HepG2 (cell line): Measurements from ENCODE around the gene SLC5A8. TPM values are rescaled to one million over a fixed set of nuclear protein-coding genes. Genes with fewer than 3 reads are reported as not detected.

Experiments used
- ATAC-seq: fragments of 200-7000 bp; cut with Tn5 transposase; 3 replicates; pipeline ENCODE4 v1.9.1; 2020; ENCODE audit warnings: mild to moderate bottlenecking, moderate library complexity
- BruUV-seq: library from RNA; stranded (reverse); fragments of 400-500 nt; replicated peaks from 2 replicates; lab custom pipeline; 2021; lab: Mats Ljungman, UMichigan
- CTCF ChIA-PET: fragments of 300-600 bp; formaldehyde crosslinking; extraction: SDS; loops from one replicate; lab custom pipeline; 2021; ENCODE audit warnings: low total read pairs, inconsistent platforms, low intra/inter-chr PET ratio; lab: Yijun Ruan, JAX
- POLR2A ChIA-PET: fragments of 350-600 bp; sonication (Branson Sonifier 250); formaldehyde crosslinking; loops from one replicate; lab custom pipeline; 2020; ENCODE audit warnings: antibody characterized with exemption, inconsistent platforms; lab: Yijun Ruan, JAX
- DNase-seq: peaks from one replicate; pipeline ENCODE4 v3.0.0-alpha.2; 2015; ENCODE audit warnings: low spot score
- FAIRE-seq: peaks from 3 replicates; lab custom pipeline; 2011; peaks lifted over from hg19 to GRCh38; lab: Jason Lieb, UNC
- H2AFZ ChIP-seq: one replicate; pipeline ENCODE4 v1.6.1; 2011; ENCODE audit warnings: low read length, inconsistent platforms
- H3K27ac ChIP-seq: fragments of 300-600 bp; 3 replicates; pipeline ENCODE4 v1.8.0; 2011; ENCODE audit warnings: mixed run types, mild to moderate bottlenecking, mixed read lengths, low read length, inconsistent platforms; ENCODE audit not compliant: insufficient read depth; ENCODE audit errors: extremely low read length
- H3K27me3 ChIP-seq, 2 experiments: fragments of 200-600 bp in 1 of 2; 2 replicates in 1 of 2; 3 replicates in 1 of 2; pipeline versions ENCODE4 v1.6.0 to v1.8.0; 2011; ENCODE audit warnings: low read length in 2 of 2, mild to moderate bottlenecking in 2 of 2, moderate library complexity in 2 of 2, inconsistent platforms in 1 of 2; ENCODE audit not compliant: insufficient read depth in 2 of 2, control insufficient read depth in 1 of 2
- H3K36me3 ChIP-seq, 2 experiments: fragments of 200-600 bp in 1 of 2; replicated peaks in 1 of 2; 2 replicates in 1 of 2; 3 replicates in 1 of 2; pipeline versions ENCODE4 v1.5.1 to v1.8.0; 2011; ENCODE audit warnings: low read length in 2 of 2, inconsistent platforms in 1 of 2; ENCODE audit not compliant: insufficient read depth in 2 of 2, control insufficient read depth in 1 of 2
- H3K4me1 ChIP-seq: 2 replicates; pipeline ENCODE4 v1.5.1; 2012; ENCODE audit warnings: low read length, inconsistent platforms; ENCODE audit not compliant: insufficient read depth
- H3K4me2 ChIP-seq: 2 replicates; pipeline ENCODE4 v1.6.0; 2011; ENCODE audit warnings: low read depth, low read length, inconsistent platforms
- H3K4me3 ChIP-seq, 3 experiments: fragments of 200-600 bp in 1 of 3; sonication (generic), shearing (Covaris generic) in 1 of 3; replicated peaks in 1 of 3; 2 replicates each; pipeline ENCODE4 v1.5.1; 2011 to 2016; ENCODE audit warnings: low read length in 3 of 3, inconsistent platforms in 2 of 3, low read depth in 2 of 3, mild to moderate bottlenecking in 2 of 3, control low read depth in 1 of 3, mixed read lengths in 1 of 3; ENCODE audit not compliant: insufficient read depth in 1 of 3
- H3K79me2 ChIP-seq: one replicate; pipeline ENCODE4 v1.6.1; 2011; ENCODE audit warnings: low read length, inconsistent platforms; ENCODE audit not compliant: insufficient read depth
- H3K9ac ChIP-seq: 2 replicates; pipeline ENCODE4 v1.6.0; 2011; ENCODE audit warnings: mild to moderate bottlenecking, low read depth, low read length, inconsistent platforms; ENCODE audit not compliant: insufficient read depth
- H3K9me3 ChIP-seq: 2 replicates; pipeline ENCODE4 v1.5.1; 2012; ENCODE audit warnings: mild to moderate bottlenecking, low read length
- H4K20me1 ChIP-seq: 2 replicates; pipeline ENCODE4 v1.6.0; 2011; ENCODE audit warnings: inconsistent platforms, mild to moderate bottlenecking, low read length, moderate library complexity; ENCODE audit not compliant: insufficient read depth
- DNMT3B ChIP-seq: conservative IDR thresholded peaks from 2 replicates; pipeline ENCODE4 v1.6.1; 2016; ENCODE audit warnings: missing biosample characterization, control low read depth
- ERF ChIP-seq: IDR thresholded peaks from 2 replicates; pipeline ENCODE4 v1.6.1; 2018; ENCODE audit warnings: missing biosample characterization, missing genetic modification reagents
- FOXK2 ChIP-seq: fragments of 450-650 bp; IDR thresholded peaks from 2 replicates; pipeline ENCODE4 v1.6.1; 2016
- HOXA5 ChIP-seq: sonication (generic); formaldehyde crosslinking; IDR thresholded peaks from 2 replicates; pipeline ENCODE4 v1.4.0; 2020; ENCODE audit warnings: missing genetic modification reagents
- HOXA7 ChIP-seq: sonication (generic); formaldehyde crosslinking; IDR thresholded peaks from 2 replicates; pipeline ENCODE4 v1.8.1; 2022; ENCODE audit warnings: mild to moderate bottlenecking, missing genetic modification reagents, moderate library complexity
- MTF1 ChIP-seq: sonication (generic); formaldehyde crosslinking; IDR thresholded peaks from 2 replicates; pipeline ENCODE4 v1.5.0; 2020; ENCODE audit warnings: missing genetic modification reagents
- NCOA2 ChIP-seq: sonication (generic); formaldehyde crosslinking; IDR thresholded peaks from 2 replicates; pipeline ENCODE4 v1.8.0; 2022; ENCODE audit warnings: inconsistent platforms
- NKX3-1 ChIP-seq: sonication (generic); formaldehyde crosslinking; IDR thresholded peaks from 2 replicates; pipeline ENCODE4 v1.5.0; 2020; ENCODE audit warnings: missing genetic modification reagents
- NR1H2 ChIP-seq: sonication (generic); formaldehyde crosslinking; IDR thresholded peaks from 2 replicates; pipeline ENCODE4 v1.8.1; 2022; ENCODE audit warnings: low read depth, missing genetic modification reagents, borderline replicate concordance
- ZNF567 ChIP-seq: sonication (generic); formaldehyde crosslinking; IDR thresholded peaks from 2 replicates; pipeline ENCODE4 v1.8.1; 2023; ENCODE audit warnings: mild to moderate bottlenecking, missing genetic modification reagents, borderline replicate concordance
- ZNF773 ChIP-seq: sonication (generic); formaldehyde crosslinking; IDR thresholded peaks from 2 replicates; pipeline ENCODE4 v1.4.0; 2020; ENCODE audit warnings: missing genetic modification reagents, borderline replicate concordance
- ZSCAN20 ChIP-seq: sonication (generic); formaldehyde crosslinking; IDR thresholded peaks from 2 replicates; pipeline ENCODE4 v1.4.0; 2020; ENCODE audit warnings: missing genetic modification reagents, mild to moderate bottlenecking, borderline replicate concordance
- WGBS: methylation state at CpG from one replicate; pipeline ENCODE4 v1.1.6; 2017; ENCODE audit warnings: low lambda C conversion rate; 5-methylcytosine and 5-hydroxymethylcytosine counted together
- in situ Hi-C: cut with HindIII; loops from 2 replicates; pipeline ENCODE4 v1.10.0; 2017; ENCODE audit warnings: low pct_unique_long_range_greater_than_20kb; ENCODE audit not compliant: extremely low pct_ligation_motif_present
- intact Hi-C: fragments of 100-400 bp; cut with micrococcal nuclease; formaldehyde crosslinking; loops from one replicate; pipeline ENCODE4 v1.10.0; 2022; ENCODE audit not compliant: unreplicated experiment
- polyA plus RNA-seq, 8 experiments: library from polyadenylated mRNA; depleted of rRNA in 3 of 8; stranded (reverse) in 7 of 8; unstranded in 1 of 8; fragments of >200 nt; fragmentation: Illumina TruSeq in 4 of 8; extraction: Trizol in 4 of 8; gene quantifications; 2 replicates each; pipeline versions ENCODE4 v1.2.1 to v1.2.3, GENCODE V29; 2011 to 2016; ENCODE audit warnings: low read depth in 4 of 8, missing spikeins in 1 of 8, mixed read lengths in 1 of 8; ENCODE audit not compliant: insufficient read depth in 1 of 8
- total RNA-seq, 5 experiments: library from RNA; depleted of rRNA; stranded (reverse); fragments of >200 nt; fragmentation: Illumina TruSeq; extraction: Trizol; gene quantifications; 2 replicates each; pipeline ENCODE4 v1.2.3, GENCODE V29; 2016; ENCODE audit warnings: low read depth in 1 of 5
- TF ChIP-seq, protein P1 (sequence below): IDR thresholded peaks from 2 replicates; pipeline ENCODE4 v1.6.1; 2016; ENCODE audit warnings: low read depth
- TF ChIP-seq, protein P2 (sequence below): sonication (generic); formaldehyde crosslinking; IDR thresholded peaks from 2 replicates; pipeline ENCODE4 v1.8.1; 2022; ENCODE audit warnings: mild to moderate bottlenecking, missing genetic modification reagents
- TF ChIP-seq, protein P3 (sequence below): sonication (generic); formaldehyde crosslinking; IDR thresholded peaks from 2 replicates; pipeline ENCODE4 v1.5.1; 2020; ENCODE audit warnings: mild to moderate bottlenecking, missing genetic modification reagents, borderline replicate concordance
- TF ChIP-seq, protein P4 (sequence below): sonication (generic); formaldehyde crosslinking; IDR thresholded peaks from 2 replicates; pipeline ENCODE4 v1.4.0; 2020; ENCODE audit warnings: missing genetic modification reagents, borderline replicate concordance
- TF ChIP-seq, protein P5 (sequence below): sonication (generic); formaldehyde crosslinking; IDR thresholded peaks from 2 replicates; pipeline ENCODE4 v1.4.0; 2020; ENCODE audit warnings: missing genetic modification reagents

SLC5A8 gene
- total and polyA plus RNA-seq, 2 of the 13 experiments (the other 11 are each of a cell fraction or from before 2014, with no cell fraction given): not detected

DNA sequence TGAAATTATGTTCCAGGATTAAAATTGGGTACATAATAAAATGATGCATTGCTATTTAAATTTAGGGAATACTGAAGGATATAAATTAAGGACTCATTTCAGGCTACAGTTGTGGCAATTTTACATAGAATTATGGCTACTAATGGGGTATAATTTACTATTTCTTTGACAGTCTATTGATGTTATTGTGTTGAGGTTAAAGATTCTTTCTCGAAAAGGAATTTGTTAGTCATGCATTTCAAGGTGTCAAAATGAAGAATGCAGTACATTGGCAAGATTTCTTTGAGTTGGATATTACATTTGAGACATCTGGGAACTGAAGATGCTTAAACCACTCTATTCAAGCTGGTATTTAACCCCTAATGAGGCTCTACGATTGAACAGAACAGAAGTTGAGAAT lies 28.3 kb downstream of the SLC5A8 start:
- FAIRE-seq: no peak
- no peak overlapping the region for H3K4me3 ChIP-seq
- H3K9me3 ChIP-seq: no peaks in the 10 kb centered on the region
- BruUV-seq: no TSS peak
- H3K4me1 ChIP-seq: no peaks in the 10 kb centered on the region
- H3K36me3 ChIP-seq: no peaks in the 10 kb centered on the region
- WGBS: 3% methylated on average over 2 of the region's 2 CpGs
- H3K79me2 ChIP-seq: no peaks in the 10 kb centered on the region
- in situ Hi-C loops: no loop called here
- no peak overlapping the region for H2AFZ ChIP-seq
- intact Hi-C loops: no loop called here
- no peak overlapping the region for H3K9ac ChIP-seq
- no peak for DNase-seq
- ChIA-PET CTCF (no interaction called here), POLR2A (no interaction called here)
- no peak overlapping the region for H3K4me2 ChIP-seq
- no peaks in the 10 kb centered on the region for H4K20me1 ChIP-seq
- ATAC-seq: no peak
- no peak overlapping the region for H3K27ac ChIP-seq
- no peaks in the 10 kb centered on the region for H3K27me3 ChIP-seq
- TF ChIP-seq HOXA5: no peak
- no peak for TF ChIP-seq MTF1
- TF ChIP-seq HOXA7 (CRISPR knock-in tag): no peak
- TF ChIP-seq, protein P1, sequence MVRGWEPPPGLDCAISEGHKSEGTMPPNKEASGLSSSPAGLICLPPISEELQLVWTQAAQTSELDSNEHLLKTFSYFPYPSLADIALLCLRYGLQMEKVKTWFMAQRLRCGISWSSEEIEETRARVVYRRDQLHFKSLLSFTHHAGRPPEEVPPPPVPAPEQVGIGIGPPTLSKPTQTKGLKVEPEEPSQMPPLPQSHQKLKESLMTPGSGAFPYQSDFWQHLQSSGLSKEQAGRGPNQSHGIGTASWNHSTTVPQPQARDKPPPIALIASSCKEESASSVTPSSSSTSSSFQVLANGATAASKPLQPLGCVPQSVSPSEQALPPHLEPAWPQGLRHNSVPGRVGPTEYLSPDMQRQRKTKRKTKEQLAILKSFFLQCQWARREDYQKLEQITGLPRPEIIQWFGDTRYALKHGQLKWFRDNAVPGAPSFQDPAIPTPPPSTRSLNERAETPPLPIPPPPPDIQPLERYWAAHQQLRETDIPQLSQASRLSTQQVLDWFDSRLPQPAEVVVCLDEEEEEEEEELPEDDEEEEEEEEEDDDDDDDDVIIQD: no peak
- TF ChIP-seq, protein P2, sequence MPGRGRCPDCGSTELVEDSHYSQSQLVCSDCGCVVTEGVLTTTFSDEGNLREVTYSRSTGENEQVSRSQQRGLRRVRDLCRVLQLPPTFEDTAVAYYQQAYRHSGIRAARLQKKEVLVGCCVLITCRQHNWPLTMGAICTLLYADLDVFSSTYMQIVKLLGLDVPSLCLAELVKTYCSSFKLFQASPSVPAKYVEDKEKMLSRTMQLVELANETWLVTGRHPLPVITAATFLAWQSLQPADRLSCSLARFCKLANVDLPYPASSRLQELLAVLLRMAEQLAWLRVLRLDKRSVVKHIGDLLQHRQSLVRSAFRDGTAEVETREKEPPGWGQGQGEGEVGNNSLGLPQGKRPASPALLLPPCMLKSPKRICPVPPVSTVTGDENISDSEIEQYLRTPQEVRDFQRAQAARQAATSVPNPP: no peak
- TF ChIP-seq, protein P3, sequence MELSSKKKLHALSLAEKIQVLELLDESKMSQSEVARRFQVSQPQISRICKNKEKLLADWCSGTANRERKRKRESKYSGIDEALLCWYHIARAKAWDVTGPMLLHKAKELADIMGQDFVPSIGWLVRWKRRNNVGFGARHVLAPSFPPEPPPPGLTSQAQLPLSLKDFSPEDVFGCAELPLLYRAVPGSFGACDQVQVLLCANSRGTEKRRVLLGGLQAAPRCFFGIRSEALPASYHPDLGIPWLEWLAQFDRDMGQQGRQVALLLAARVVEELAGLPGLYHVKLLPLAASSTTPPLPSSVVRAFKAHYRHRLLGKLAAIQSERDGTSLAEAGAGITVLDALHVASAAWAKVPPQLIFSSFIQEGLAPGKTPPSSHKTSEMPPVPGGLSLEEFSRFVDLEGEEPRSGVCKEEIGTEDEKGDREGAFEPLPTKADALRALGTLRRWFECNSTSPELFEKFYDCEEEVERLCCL (CRISPR knock-in tag): no peak
- no peak for TF ChIP-seq NR1H2
- TF ChIP-seq FOXK2: no peak
- no peak for TF ChIP-seq ZNF567 (CRISPR knock-in tag)
- TF ChIP-seq ERF: no peak
- TF ChIP-seq DNMT3B (CRISPR knock-in tag): no peak
- TF ChIP-seq, protein P4, sequence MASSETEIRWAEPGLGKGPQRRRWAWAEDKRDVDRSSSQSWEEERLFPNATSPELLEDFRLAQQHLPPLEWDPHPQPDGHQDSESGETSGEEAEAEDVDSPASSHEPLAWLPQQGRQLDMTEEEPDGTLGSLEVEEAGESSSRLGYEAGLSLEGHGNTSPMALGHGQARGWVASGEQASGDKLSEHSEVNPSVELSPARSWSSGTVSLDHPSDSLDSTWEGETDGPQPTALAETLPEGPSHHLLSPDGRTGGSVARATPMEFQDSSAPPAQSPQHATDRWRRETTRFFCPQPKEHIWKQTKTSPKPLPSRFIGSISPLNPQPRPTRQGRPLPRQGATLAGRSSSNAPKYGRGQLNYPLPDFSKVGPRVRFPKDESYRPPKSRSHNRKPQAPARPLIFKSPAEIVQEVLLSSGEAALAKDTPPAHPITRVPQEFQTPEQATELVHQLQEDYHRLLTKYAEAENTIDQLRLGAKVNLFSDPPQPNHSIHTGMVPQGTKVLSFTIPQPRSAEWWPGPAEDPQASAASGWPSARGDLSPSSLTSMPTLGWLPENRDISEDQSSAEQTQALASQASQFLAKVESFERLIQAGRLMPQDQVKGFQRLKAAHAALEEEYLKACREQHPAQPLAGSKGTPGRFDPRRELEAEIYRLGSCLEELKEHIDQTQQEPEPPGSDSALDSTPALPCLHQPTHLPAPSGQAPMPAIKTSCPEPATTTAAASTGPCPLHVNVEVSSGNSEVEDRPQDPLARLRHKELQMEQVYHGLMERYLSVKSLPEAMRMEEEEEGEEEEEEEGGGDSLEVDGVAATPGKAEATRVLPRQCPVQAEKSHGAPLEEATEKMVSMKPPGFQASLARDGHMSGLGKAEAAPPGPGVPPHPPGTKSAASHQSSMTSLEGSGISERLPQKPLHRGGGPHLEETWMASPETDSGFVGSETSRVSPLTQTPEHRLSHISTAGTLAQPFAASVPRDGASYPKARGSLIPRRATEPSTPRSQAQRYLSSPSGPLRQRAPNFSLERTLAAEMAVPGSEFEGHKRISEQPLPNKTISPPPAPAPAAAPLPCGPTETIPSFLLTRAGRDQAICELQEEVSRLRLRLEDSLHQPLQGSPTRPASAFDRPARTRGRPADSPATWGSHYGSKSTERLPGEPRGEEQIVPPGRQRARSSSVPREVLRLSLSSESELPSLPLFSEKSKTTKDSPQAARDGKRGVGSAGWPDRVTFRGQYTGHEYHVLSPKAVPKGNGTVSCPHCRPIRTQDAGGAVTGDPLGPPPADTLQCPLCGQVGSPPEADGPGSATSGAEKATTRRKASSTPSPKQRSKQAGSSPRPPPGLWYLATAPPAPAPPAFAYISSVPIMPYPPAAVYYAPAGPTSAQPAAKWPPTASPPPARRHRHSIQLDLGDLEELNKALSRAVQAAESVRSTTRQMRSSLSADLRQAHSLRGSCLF (CRISPR knock-in tag): no peak
- TF ChIP-seq, protein P5, sequence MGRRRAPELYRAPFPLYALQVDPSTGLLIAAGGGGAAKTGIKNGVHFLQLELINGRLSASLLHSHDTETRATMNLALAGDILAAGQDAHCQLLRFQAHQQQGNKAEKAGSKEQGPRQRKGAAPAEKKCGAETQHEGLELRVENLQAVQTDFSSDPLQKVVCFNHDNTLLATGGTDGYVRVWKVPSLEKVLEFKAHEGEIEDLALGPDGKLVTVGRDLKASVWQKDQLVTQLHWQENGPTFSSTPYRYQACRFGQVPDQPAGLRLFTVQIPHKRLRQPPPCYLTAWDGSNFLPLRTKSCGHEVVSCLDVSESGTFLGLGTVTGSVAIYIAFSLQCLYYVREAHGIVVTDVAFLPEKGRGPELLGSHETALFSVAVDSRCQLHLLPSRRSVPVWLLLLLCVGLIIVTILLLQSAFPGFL (CRISPR knock-in tag): no peak
- no peak for TF ChIP-seq ZNF773 (CRISPR knock-in tag)
- TF ChIP-seq NCOA2 (CRISPR knock-in tag): no peak
- no peak for TF ChIP-seq ZSCAN20 (CRISPR knock-in tag)
- no peak for TF ChIP-seq NKX3-1 (CRISPR knock-in tag)
